ENCODE results near the gene ZNF678.

DNA sequence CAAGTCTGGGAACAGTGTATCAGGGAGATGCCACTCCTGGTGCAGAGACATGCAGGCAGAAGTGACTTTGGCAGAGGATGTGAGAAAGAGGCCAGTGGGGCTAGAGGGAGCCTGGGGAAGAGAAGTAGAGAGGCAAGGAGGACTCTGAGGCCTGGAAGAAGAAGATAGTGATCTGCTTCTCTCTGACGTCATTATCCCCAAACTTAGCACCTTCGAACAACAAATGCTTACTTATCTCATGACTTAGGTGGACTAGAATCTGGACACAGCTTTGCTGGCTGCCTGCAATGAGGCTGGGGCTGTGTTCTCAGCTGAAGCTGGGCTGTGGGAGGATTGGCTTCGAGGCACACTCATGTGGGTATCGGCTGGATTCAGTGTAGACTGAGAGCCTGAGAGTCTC is 44.5 kb upstream of the ZNF678 start:
- TF ChIP-seq, protein P1, sequence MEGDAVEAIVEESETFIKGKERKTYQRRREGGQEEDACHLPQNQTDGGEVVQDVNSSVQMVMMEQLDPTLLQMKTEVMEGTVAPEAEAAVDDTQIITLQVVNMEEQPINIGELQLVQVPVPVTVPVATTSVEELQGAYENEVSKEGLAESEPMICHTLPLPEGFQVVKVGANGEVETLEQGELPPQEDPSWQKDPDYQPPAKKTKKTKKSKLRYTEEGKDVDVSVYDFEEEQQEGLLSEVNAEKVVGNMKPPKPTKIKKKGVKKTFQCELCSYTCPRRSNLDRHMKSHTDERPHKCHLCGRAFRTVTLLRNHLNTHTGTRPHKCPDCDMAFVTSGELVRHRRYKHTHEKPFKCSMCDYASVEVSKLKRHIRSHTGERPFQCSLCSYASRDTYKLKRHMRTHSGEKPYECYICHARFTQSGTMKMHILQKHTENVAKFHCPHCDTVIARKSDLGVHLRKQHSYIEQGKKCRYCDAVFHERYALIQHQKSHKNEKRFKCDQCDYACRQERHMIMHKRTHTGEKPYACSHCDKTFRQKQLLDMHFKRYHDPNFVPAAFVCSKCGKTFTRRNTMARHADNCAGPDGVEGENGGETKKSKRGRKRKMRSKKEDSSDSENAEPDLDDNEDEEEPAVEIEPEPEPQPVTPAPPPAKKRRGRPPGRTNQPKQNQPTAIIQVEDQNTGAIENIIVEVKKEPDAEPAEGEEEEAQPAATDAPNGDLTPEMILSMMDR (IDR thresholded peaks at IDR 0.05; ENCODE audit: control extremely low read depth in 1 of 3, insufficient read depth in 1 of 3, low read depth in 1 of 3, low read length in 3 of 3) = no peak
- TF ChIP-seq, protein P2, sequence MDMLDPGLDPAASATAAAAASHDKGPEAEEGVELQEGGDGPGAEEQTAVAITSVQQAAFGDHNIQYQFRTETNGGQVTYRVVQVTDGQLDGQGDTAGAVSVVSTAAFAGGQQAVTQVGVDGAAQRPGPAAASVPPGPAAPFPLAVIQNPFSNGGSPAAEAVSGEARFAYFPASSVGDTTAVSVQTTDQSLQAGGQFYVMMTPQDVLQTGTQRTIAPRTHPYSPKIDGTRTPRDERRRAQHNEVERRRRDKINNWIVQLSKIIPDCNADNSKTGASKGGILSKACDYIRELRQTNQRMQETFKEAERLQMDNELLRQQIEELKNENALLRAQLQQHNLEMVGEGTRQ (IDR thresholded peaks at IDR 0.05; ENCODE audit: low read length) = no peak
- TF ChIP-seq EP300 (IDR thresholded peaks at IDR 0.05; ENCODE audit: borderline replicate concordance in 1 of 2, low read depth in 2 of 2, low read length in 2 of 2) (no peak), JUND (IDR thresholded peaks at IDR 0.05; ENCODE audit: low read length) (no peak), RAD21 (IDR thresholded peaks at IDR 0.05 in 1 of 2, conservative IDR thresholded peaks at IDR 0.05 in 1 of 2; ENCODE audit: low read depth in 2 of 2, low read length in 2 of 2) (no peak), TCF12 (IDR thresholded peaks at IDR 0.05; ENCODE audit: low read depth, low read length) (no peak), POLR2AphosphoS5 (IDR thresholded peaks at IDR 0.05; ENCODE audit: low read depth, low read length) (no peak), ZNF274 (IDR thresholded peaks at IDR 0.05; ENCODE audit: borderline replicate concordance, extremely low read depth, low read length) (no peak), POLR2A (IDR thresholded peaks at IDR 0.05; ENCODE audit: control extremely low read depth in 1 of 2, low read depth in 2 of 2, low read length in 2 of 2) (no peak), CEBPB (IDR thresholded peaks at IDR 0.05; ENCODE audit: low read depth, low read length) (no peak)

All from H1 (cell line).